ENCODE results near the gene WNT7B.

WNT7B gene

GRCh38 chr22:45953178-45953577 lies 23.8 kb downstream of the WNT7B start:
- DNase-seq (ENCODE audit: low spot score) = no peak

- DNase-seq (ENCODE audit: low spot score) = no peak
These were observed 24.4 kb downstream of the WNT7B start for GRCh38 chr22:45952553-45952952.

GRCh38 chr22:45952151-45952550 lies 24.8 kb downstream of the WNT7B start:
- DNase-seq (ENCODE audit: low spot score) = no peak

GRCh38 chr22:45949891-45950290 lies 27.1 kb downstream of the WNT7B start:
- DNase-seq (ENCODE audit: low spot score) = no peak

GRCh38 chr22:45949258-45949870 lies 27.6 kb downstream of the WNT7B start:
- DNase-seq (ENCODE audit: low spot score) = no peak

- no peak for DNase-seq (ENCODE audit: low spot score)
These were observed 28.8 kb downstream of the WNT7B start for GRCh38 chr22:45948081-45948648.

GRCh38 chr22:45946805-45947600 lies 30.0 kb downstream of the WNT7B start:
- no peak for DNase-seq (ENCODE audit: low spot score)

- no peak for DNase-seq (ENCODE audit: low spot score)
These were observed 31.3 kb downstream of the WNT7B start for GRCh38 chr22:45945621-45946106.

- DNase-seq (ENCODE audit: low spot score) = no peak
These were observed 34.0 kb downstream of the WNT7B start for GRCh38 chr22:45942787-45943493.

GRCh38 chr22:45942344-45942743 lies 34.6 kb downstream of the WNT7B start:
- no peak for DNase-seq (ENCODE audit: low spot score)

- DNase-seq (ENCODE audit: low spot score) = no peak
These were observed 38.0 kb downstream of the WNT7B start for GRCh38 chr22:45938913-45939312.

GRCh38 chr22:45937960-45938359 lies 39.0 kb downstream of the WNT7B start:
- no peak for DNase-seq (ENCODE audit: low spot score)

- DNase-seq (ENCODE audit: low spot score) = no peak
These were observed 41.4 kb downstream of the WNT7B start for GRCh38 chr22:45935573-45935972.

GRCh38 chr22:45934659-45935341 lies 42.2 kb downstream of the WNT7B start:
- DNase-seq (ENCODE audit: low spot score) = no peak

- DNase-seq (ENCODE audit: low spot score) = no peak
These were observed 42.8 kb downstream of the WNT7B start for GRCh38 chr22:45934168-45934564.

- no peak for DNase-seq (ENCODE audit: low spot score)
These were observed 43.3 kb downstream of the WNT7B start for GRCh38 chr22:45933506-45934167.

- no peak for DNase-seq (ENCODE audit: low spot score)
These were observed 44.9 kb downstream of the WNT7B start for GRCh38 chr22:45932071-45932470.

- no peak for DNase-seq (ENCODE audit: low spot score)
These were observed 45.9 kb downstream of the WNT7B start for GRCh38 chr22:45931042-45931441.

GRCh38 chr22:45930324-45930723 lies 46.6 kb downstream of the WNT7B start:
- no peak for DNase-seq (ENCODE audit: low spot score)

- no peak for DNase-seq (ENCODE audit: low spot score)
These were observed 47.3 kb downstream of the WNT7B start for GRCh38 chr22:45929649-45930048.

- no peak for DNase-seq (ENCODE audit: low spot score)
These were observed 48.1 kb downstream of the WNT7B start for GRCh38 chr22:45928726-45929368.
